Measurements from ENCODE around the gene GALNT16. TPM values are rescaled to one million over a fixed set of nuclear protein-coding genes. Genes with fewer than 3 reads are reported as not detected.
A peak's percentile ranks its signal among the peaks of the same experiment; 100 is the strongest.

The GALNT16 gene
- total and polyA plus RNA-seq, 2 donors (not counting 1 experiment from before 2014, with no cell fraction given) = 9.6 to 27.7 TPM

DNA sequence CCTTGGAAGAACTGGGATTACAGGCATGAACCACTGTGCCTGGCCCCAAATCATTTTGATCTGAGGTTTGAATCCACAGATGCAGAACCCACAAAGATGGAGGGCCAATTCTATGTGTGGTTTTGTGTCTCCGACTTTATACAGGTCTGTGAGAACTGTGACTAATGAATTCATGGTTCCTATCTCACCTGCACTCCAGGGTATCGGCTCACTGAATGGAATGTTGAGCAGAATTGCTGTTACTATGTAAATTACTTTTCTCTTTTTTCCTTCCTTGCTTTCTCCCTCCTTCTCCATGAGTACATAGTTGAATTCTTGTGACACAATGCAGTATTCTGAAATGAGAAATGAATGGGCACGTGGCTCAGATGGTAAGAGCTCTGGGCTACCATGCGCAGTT is 21.1 kb upstream of the GALNT16 start:
- no peak overlapping the region for H3K4me2 ChIP-seq (ENCODE audit: extremely low read depth, insufficient read depth, low read length)
- no peak for DNase-seq (ENCODE audit: low read depth in 2 of 2)
- no peak for TF ChIP-seq EZH2 (IDR thresholded peaks at IDR 0.05; ENCODE audit: low read length, missing control alignments)
- H3K27ac ChIP-seq (ENCODE audit: insufficient read depth, low read length) = no peak overlapping the region
- peaks cover 7% of the 10 kb centered on the region for H3K4me1 ChIP-seq (ENCODE audit: control insufficient read depth, extremely low read depth, insufficient read depth, low read length)
- H3K9ac ChIP-seq (ENCODE audit: insufficient read depth, low read length) = no peak overlapping the region
- peaks cover 12% of the 10 kb centered on the region for H3K36me3 ChIP-seq (ENCODE audit: control insufficient read depth, insufficient read depth, low read length)
- no peaks in the 10 kb centered on the region for H4K20me1 ChIP-seq (ENCODE audit: control insufficient read depth, extremely low read depth, insufficient read depth, low read length)
- no peaks in the 10 kb centered on the region for H3K9me3 ChIP-seq (ENCODE audit: control insufficient read depth, insufficient read depth, low read depth, low read length)
- no peaks in the 10 kb centered on the region for H3K27me3 ChIP-seq (ENCODE audit: control insufficient read depth, insufficient read depth, low read length)
- H3K79me2 ChIP-seq (ENCODE audit: control insufficient read depth, insufficient read depth, low read length) = no peaks in the 10 kb centered on the region
- H2AFZ ChIP-seq (ENCODE audit: low read length) = no peak overlapping the region
- no peak overlapping the region for H3K4me3 ChIP-seq (replicated peaks in 1 of 4; ENCODE audit: control extremely low read depth in 1 of 4, insufficient read depth in 1 of 4, low read depth in 3 of 4, low read length in 4 of 4)

DNA sequence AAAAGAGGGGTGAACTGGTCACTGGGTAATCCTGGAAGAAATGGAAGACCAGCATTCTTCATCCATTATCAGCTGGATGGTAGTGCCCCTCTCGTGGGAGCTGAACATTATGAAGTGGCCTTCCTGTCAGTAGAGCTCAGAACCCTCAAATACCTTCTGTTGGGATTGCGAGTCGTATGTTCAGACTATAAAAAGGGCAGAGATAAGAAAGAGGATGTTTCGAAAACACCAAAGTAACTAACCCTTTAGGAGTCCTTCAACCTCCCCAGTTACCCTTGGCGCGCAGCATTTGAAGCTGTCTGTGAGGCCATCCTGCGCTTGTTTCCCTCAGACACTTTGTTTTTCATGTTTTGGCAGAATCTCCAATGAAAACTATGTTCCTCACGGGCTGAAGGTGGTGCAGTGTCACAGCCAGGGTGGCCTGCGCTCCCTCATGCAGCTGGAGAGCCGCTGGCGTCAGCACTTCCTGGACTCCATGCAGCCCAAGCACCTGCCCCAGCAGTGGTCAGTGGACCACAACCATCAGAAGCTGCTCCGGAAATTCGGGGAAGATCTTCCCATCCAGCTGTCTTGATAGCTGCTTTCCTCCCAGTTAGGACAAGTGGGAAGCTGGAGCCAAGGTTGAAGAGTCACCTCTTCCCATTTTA is 19.3 kb upstream of the GALNT16 start:
- no peak for DNase-seq (ENCODE audit: low read depth in 2 of 2)
- peaks cover 7% of the 10 kb centered on the region for H3K4me1 ChIP-seq (ENCODE audit: control insufficient read depth, extremely low read depth, insufficient read depth, low read length)
- TF ChIP-seq EZH2 (IDR thresholded peaks at IDR 0.05; ENCODE audit: low read length, missing control alignments) = no peak
- TF ChIP-seq, protein P1, sequence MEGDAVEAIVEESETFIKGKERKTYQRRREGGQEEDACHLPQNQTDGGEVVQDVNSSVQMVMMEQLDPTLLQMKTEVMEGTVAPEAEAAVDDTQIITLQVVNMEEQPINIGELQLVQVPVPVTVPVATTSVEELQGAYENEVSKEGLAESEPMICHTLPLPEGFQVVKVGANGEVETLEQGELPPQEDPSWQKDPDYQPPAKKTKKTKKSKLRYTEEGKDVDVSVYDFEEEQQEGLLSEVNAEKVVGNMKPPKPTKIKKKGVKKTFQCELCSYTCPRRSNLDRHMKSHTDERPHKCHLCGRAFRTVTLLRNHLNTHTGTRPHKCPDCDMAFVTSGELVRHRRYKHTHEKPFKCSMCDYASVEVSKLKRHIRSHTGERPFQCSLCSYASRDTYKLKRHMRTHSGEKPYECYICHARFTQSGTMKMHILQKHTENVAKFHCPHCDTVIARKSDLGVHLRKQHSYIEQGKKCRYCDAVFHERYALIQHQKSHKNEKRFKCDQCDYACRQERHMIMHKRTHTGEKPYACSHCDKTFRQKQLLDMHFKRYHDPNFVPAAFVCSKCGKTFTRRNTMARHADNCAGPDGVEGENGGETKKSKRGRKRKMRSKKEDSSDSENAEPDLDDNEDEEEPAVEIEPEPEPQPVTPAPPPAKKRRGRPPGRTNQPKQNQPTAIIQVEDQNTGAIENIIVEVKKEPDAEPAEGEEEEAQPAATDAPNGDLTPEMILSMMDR (conservative IDR thresholded peaks at IDR 0.05 in 1 of 2, IDR thresholded peaks at IDR 0.05 in 1 of 2; ENCODE audit: low read depth in 1 of 2, low read length in 2 of 2) = no peak
- H3K9ac ChIP-seq (ENCODE audit: insufficient read depth, low read length) = no peak overlapping the region
- H4K20me1 ChIP-seq (ENCODE audit: control insufficient read depth, extremely low read depth, insufficient read depth, low read length) = no peaks in the 10 kb centered on the region
- no peak overlapping the region for H3K27ac ChIP-seq (ENCODE audit: insufficient read depth, low read length)
- no peaks in the 10 kb centered on the region for H3K9me3 ChIP-seq (ENCODE audit: control insufficient read depth, insufficient read depth, low read depth, low read length)
- H3K79me2 ChIP-seq (ENCODE audit: control insufficient read depth, insufficient read depth, low read length) = no peaks in the 10 kb centered on the region
- no peak overlapping the region for H3K4me3 ChIP-seq (replicated peaks in 1 of 4; ENCODE audit: control extremely low read depth in 1 of 4, insufficient read depth in 1 of 4, low read depth in 3 of 4, low read length in 4 of 4)
- H3K36me3 ChIP-seq (ENCODE audit: control insufficient read depth, insufficient read depth, low read length) = peaks cover 12% of the 10 kb centered on the region
- H3K27me3 ChIP-seq (ENCODE audit: control insufficient read depth, insufficient read depth, low read length) = no peaks in the 10 kb centered on the region
- H2AFZ ChIP-seq (ENCODE audit: low read length) = no peak overlapping the region
- no peak overlapping the region for H3K4me2 ChIP-seq (ENCODE audit: extremely low read depth, insufficient read depth, low read length)

DNA sequence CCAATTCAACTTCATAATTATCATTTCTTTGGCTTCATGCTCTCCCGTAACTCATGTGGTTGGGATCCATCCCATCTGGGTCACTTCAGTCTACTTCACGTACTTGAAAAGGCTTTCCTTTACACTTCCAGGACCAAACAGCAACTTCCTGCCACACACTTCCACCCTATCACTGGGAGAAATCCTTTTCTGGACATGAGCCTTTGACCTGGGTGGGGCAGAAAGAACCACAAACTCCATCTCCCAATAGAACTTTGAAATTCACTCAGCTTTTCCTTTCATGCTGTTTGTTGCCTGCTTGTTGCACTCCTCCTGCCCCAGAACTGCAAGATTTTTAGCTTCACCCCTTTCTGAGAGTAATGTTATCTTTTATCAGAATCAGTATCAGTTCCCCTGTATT is 18.4 kb upstream of the GALNT16 start:
- peaks cover 11% of the 10 kb centered on the region for H3K36me3 ChIP-seq (ENCODE audit: control insufficient read depth, insufficient read depth, low read length)

More for the DNA sequence above, 18.4 kb upstream of the GALNT16 start:
- Histone ChIP-seq H3K27ac (ENCODE audit: insufficient read depth, low read length) (no peak overlapping the region), H3K4me1 (ENCODE audit: control insufficient read depth, extremely low read depth, insufficient read depth, low read length) (peaks cover 7% of the 10 kb centered on the region), H3K79me2 (ENCODE audit: control insufficient read depth, insufficient read depth, low read length) (no peaks in the 10 kb centered on the region), H3K4me3 (replicated peaks in 1 of 4; ENCODE audit: control extremely low read depth in 1 of 4, insufficient read depth in 1 of 4, low read depth in 3 of 4, low read length in 4 of 4) (no peak overlapping the region), H3K27me3 (ENCODE audit: control insufficient read depth, insufficient read depth, low read length) (no peaks in the 10 kb centered on the region), H3K4me2 (ENCODE audit: extremely low read depth, insufficient read depth, low read length) (peak overlapping the region; percentile 52), H4K20me1 (ENCODE audit: control insufficient read depth, extremely low read depth, insufficient read depth, low read length) (no peaks in the 10 kb centered on the region), H3K9me3 (ENCODE audit: control insufficient read depth, insufficient read depth, low read depth, low read length) (no peaks in the 10 kb centered on the region), H2AFZ (ENCODE audit: low read length) (peak overlapping the region; percentile 40), H3K9ac (ENCODE audit: insufficient read depth, low read length) (no peak overlapping the region)
- DNase-seq (ENCODE audit: low read depth in 2 of 2) = peak in 1 of 2 donors; percentile 46
- TF ChIP-seq, protein P1 (conservative IDR thresholded peaks at IDR 0.05 in 1 of 2, IDR thresholded peaks at IDR 0.05 in 1 of 2; ENCODE audit: low read depth in 1 of 2, low read length in 2 of 2) = no peak
- TF ChIP-seq EZH2 (IDR thresholded peaks at IDR 0.05; ENCODE audit: low read length, missing control alignments) = no peak
